ENCODE data around the gene CLPTM1.

The CLPTM1 gene

GRCh38 chr19:45038931-45039893, 84.0 kb downstream of the CLPTM1 start, which contains the start of gene CLASRP:
TSS of gene CLASRP (plus strand) at chr19:45039045. CDS start at chr19:45040213, 1,168 bp downstream.
- peak within 1 kb of the TSS; percentile 99 for H4K8ac ChIP-seq (ENCODE audit: low read depth, low read length)
- H3K14ac ChIP-seq (ENCODE audit: low read length) = peak within 1 kb of the TSS; percentile 99
- peak within 1 kb of the TSS; percentile 96 for H3K4ac ChIP-seq (ENCODE audit: low read depth, low read length)
- no peak within 1 kb of the TSS for H3K23ac ChIP-seq (ENCODE audit: low read length)
- H2BK5ac ChIP-seq (ENCODE audit: low read depth, low read length, poor library complexity) = peak within 1 kb of the TSS; percentile 94
- peak within 1 kb of the TSS; percentile 99 for H3K18ac ChIP-seq (ENCODE audit: low read length)
- H3K9me3 ChIP-seq (ENCODE audit: insufficient read depth, low read depth, low read length) = no peaks in the 10 kb centered on the region
- no peak within 1 kb of the TSS for H2BK12ac ChIP-seq (ENCODE audit: low read length)
- H2AFZ ChIP-seq (ENCODE audit: insufficient read depth, low read length, poor library complexity) = peak within 1 kb of the TSS; percentile 97
- H3K79me2 ChIP-seq (ENCODE audit: control insufficient read depth, insufficient read depth, low read length, poor library complexity) = peaks cover 12% of the 10 kb centered on the region
- H3K36me3 ChIP-seq (ENCODE audit: control insufficient read depth in 1 of 2, insufficient read depth in 2 of 2, low read length in 2 of 2) = peaks cover 44 to 45% of the 10 kb centered on the region in 2 experiments
- peak within 1 kb of the TSS; percentile 97 for H4K91ac ChIP-seq (ENCODE audit: low read depth, low read length)
- H3K4me2 ChIP-seq (ENCODE audit: low read length) = peak within 1 kb of the TSS; percentile 86
- H3K4me1 ChIP-seq (ENCODE audit: control insufficient read depth in 1 of 2, insufficient read depth in 2 of 2, low read length in 2 of 2) = peaks cover 7 to 8% of the 10 kb centered on the region in 2 experiments
- H3K4me3 ChIP-seq (ENCODE audit: low read depth, low read length) = peak within 1 kb of the TSS; percentile 87
- no CpG with 5 or more reads among the region's 62 CpGs for whole genome bisulfite sequencing (ENCODE audit: extremely low coverage, insufficient coverage, insufficient read length)
- H2BK120ac ChIP-seq (ENCODE audit: insufficient read depth, low read length, poor library complexity) = peak within 1 kb of the TSS; percentile 80
- peak within 1 kb of the TSS; percentile 96 for H4K12ac ChIP-seq (ENCODE audit: low read depth, low read length)
- H2AK5ac ChIP-seq (ENCODE audit: low read length) = peak within 1 kb of the TSS; percentile 98
- H3K27me3 ChIP-seq (ENCODE audit: insufficient read depth, low read length) = no peaks in the 10 kb centered on the region
- peak within 1 kb of the TSS; percentile 73 for H3K27ac ChIP-seq (ENCODE audit: low read depth, low read length)
- peak within 1 kb of the TSS; percentile 85 for H3K9ac ChIP-seq (ENCODE audit: low read length)
- H3K79me1 ChIP-seq (ENCODE audit: low read length) = peaks cover 3% of the 10 kb centered on the region
- peak; percentile 81 to 93 for DNase-seq

- H3K14ac ChIP-seq (ENCODE audit: low read length) = no peak overlapping the region
- H3K79me1 ChIP-seq (ENCODE audit: low read length) = peaks cover 3% of the 10 kb centered on the region
- DNase-seq = no peak
- H3K27me3 ChIP-seq (ENCODE audit: insufficient read depth, low read length) = no peaks in the 10 kb centered on the region
- no peak overlapping the region for H3K27ac ChIP-seq (ENCODE audit: low read depth, low read length)
- peak overlapping the region; percentile 14 for H3K18ac ChIP-seq (ENCODE audit: low read length)
- H2BK5ac ChIP-seq (ENCODE audit: low read depth, low read length, poor library complexity) = no peak overlapping the region
- no peak overlapping the region for H2AFZ ChIP-seq (ENCODE audit: insufficient read depth, low read length, poor library complexity)
- no peak overlapping the region for H2AK5ac ChIP-seq (ENCODE audit: low read length)
- peak overlapping the region; percentile 53 for H3K4ac ChIP-seq (ENCODE audit: low read depth, low read length)
- H3K4me1 ChIP-seq (ENCODE audit: control insufficient read depth in 1 of 2, insufficient read depth in 2 of 2, low read length in 2 of 2) = peaks cover 7 to 8% of the 10 kb centered on the region in 2 experiments
- no peak overlapping the region for H3K9ac ChIP-seq (ENCODE audit: low read length)
- no peak overlapping the region for H4K12ac ChIP-seq (ENCODE audit: low read depth, low read length)
- no peak overlapping the region for H3K4me2 ChIP-seq (ENCODE audit: low read length)
- peaks cover 12% of the 10 kb centered on the region for H3K79me2 ChIP-seq (ENCODE audit: control insufficient read depth, insufficient read depth, low read length, poor library complexity)
- no peak overlapping the region for H3K4me3 ChIP-seq (ENCODE audit: low read depth, low read length)
- no peak overlapping the region for H4K8ac ChIP-seq (ENCODE audit: low read depth, low read length)
- H4K91ac ChIP-seq (ENCODE audit: low read depth, low read length) = no peak overlapping the region
- H3K9me3 ChIP-seq (ENCODE audit: insufficient read depth, low read depth, low read length) = no peaks in the 10 kb centered on the region
- WGBS (ENCODE audit: extremely low coverage, insufficient coverage, insufficient read length) = no CpG with 5 or more reads among the region's 19 CpGs
- peaks cover 50 to 53% of the 10 kb centered on the region in 2 experiments for H3K36me3 ChIP-seq (ENCODE audit: control insufficient read depth in 1 of 2, insufficient read depth in 2 of 2, low read length in 2 of 2)
- H3K23ac ChIP-seq (ENCODE audit: low read length) = no peak overlapping the region
- H2BK120ac ChIP-seq (ENCODE audit: insufficient read depth, low read length, poor library complexity) = no peak overlapping the region
- no peak overlapping the region for H2BK12ac ChIP-seq (ENCODE audit: low read length)
Measured at GRCh38 chr19:45040059-45040771, 85.0 kb downstream of the CLPTM1 start.

GRCh38 chr19:45041125-45041524, 85.9 kb downstream of the CLPTM1 start:
- Histone ChIP-seq H3K4me3 (ENCODE audit: low read depth, low read length) (no peak overlapping the region), H3K9ac (ENCODE audit: low read length) (no peak overlapping the region)
- no CpG with 5 or more reads among the region's 6 CpGs for WGBS (ENCODE audit: extremely low coverage, insufficient coverage, insufficient read length)

More at GRCh38 chr19:45041125-45041524, 85.9 kb downstream of the CLPTM1 start:
- Histone ChIP-seq H4K12ac (ENCODE audit: low read depth, low read length) (no peak overlapping the region), H3K79me2 (ENCODE audit: control insufficient read depth, insufficient read depth, low read length, poor library complexity) (peaks cover 12% of the 10 kb centered on the region), H4K8ac (ENCODE audit: low read depth, low read length) (no peak overlapping the region), H3K27ac (ENCODE audit: low read depth, low read length) (no peak overlapping the region), H2BK120ac (ENCODE audit: insufficient read depth, low read length, poor library complexity) (no peak overlapping the region), H3K4me2 (ENCODE audit: low read length) (no peak overlapping the region), H3K14ac (ENCODE audit: low read length) (no peak overlapping the region), H3K27me3 (ENCODE audit: insufficient read depth, low read length) (no peaks in the 10 kb centered on the region), H3K9me3 (ENCODE audit: insufficient read depth, low read depth, low read length) (no peaks in the 10 kb centered on the region), H2BK12ac (ENCODE audit: low read length) (no peak overlapping the region), H2AFZ (ENCODE audit: insufficient read depth, low read length, poor library complexity) (no peak overlapping the region), H3K36me3 (ENCODE audit: control insufficient read depth in 1 of 2, insufficient read depth in 2 of 2, low read length in 2 of 2) (peaks cover 53 to 58% of the 10 kb centered on the region in 2 experiments), H3K79me1 (ENCODE audit: low read length) (peaks cover 3% of the 10 kb centered on the region), H3K4me1 (ENCODE audit: control insufficient read depth in 1 of 2, insufficient read depth in 2 of 2, low read length in 2 of 2) (peaks cover 7 to 8% of the 10 kb centered on the region in 2 experiments), H2BK5ac (ENCODE audit: low read depth, low read length, poor library complexity) (no peak overlapping the region), H3K18ac (ENCODE audit: low read length) (no peak overlapping the region), H2AK5ac (ENCODE audit: low read length) (no peak overlapping the region), H3K4ac (ENCODE audit: low read depth, low read length) (no peak overlapping the region), H3K23ac (ENCODE audit: low read length) (no peak overlapping the region), H4K91ac (ENCODE audit: low read depth, low read length) (no peak overlapping the region)
- DNase-seq = no peak
